Measurements from ENCODE around the gene TOX4. TPM values are rescaled to one million over a fixed set of nuclear protein-coding genes. Genes with fewer than 3 reads are reported as not detected.

TOX4 gene
- total RNA-seq, 2 experiments from 2014 or later, result 79.5 to 85.6 TPM

- peaks cover 16% of the 10 kb centered on the region for H3K4me1 Mint-ChIP-seq
- ChIA-PET POLR2A (no interaction called here), CTCF (interaction anchor here (0.6 to 2.1 kb wide), 7 partner anchors 10 to 419 kb away, joined by 3 to 11 read pairs (median 4); no protein-coding TSS in a partner anchor)
- no peaks in the 10 kb centered on the region for H3K27me3 Mint-ChIP-seq
- ATAC-seq (no peak), DNase-seq (no peak)
- H3K4me3 Mint-ChIP-seq, result no peak overlapping the region
- no peak overlapping the region for H3K27ac Mint-ChIP-seq
- no peaks in the 10 kb centered on the region for H3K36me3 Mint-ChIP-seq (ENCODE audit: low read depth)
- intact Hi-C loops (cut with DNase I, micrococcal nuclease), result no loop called here
- H3K9me3 Mint-ChIP-seq (ENCODE audit: low read depth), result no peaks in the 10 kb centered on the region
Measured at GRCh38 chr14:21523203-21523602, 46.2 kb downstream of the TOX4 start.

GRCh38 chr14:21524575-21525490 is 47.8 kb downstream of the TOX4 start:
- intact Hi-C loops (cut with DNase I, micrococcal nuclease), result no loop called here
- H3K4me1 Mint-ChIP-seq, result peaks cover 16% of the 10 kb centered on the region
- peak overlapping the region; percentile 71 for H3K4me3 Mint-ChIP-seq
- ChIA-PET CTCF (interaction anchor here (0.5 to 1.5 kb wide), 3 partner anchors 12 to 29 kb away, joined by 3 read pairs; no protein-coding TSS in a partner anchor), POLR2A (interaction anchor here (1.6 kb wide), 1 partner anchor 14 kb away, joined by 12 read pairs; the partner anchor contains the start of gene METTL3)
- DNase-seq (no peak), ATAC-seq (no peak)
- no peaks in the 10 kb centered on the region for H3K36me3 Mint-ChIP-seq (ENCODE audit: low read depth)
- no peaks in the 10 kb centered on the region for H3K9me3 Mint-ChIP-seq (ENCODE audit: low read depth)
- H3K27ac Mint-ChIP-seq, result peak overlapping the region; percentile 32
- no peaks in the 10 kb centered on the region for H3K27me3 Mint-ChIP-seq

GRCh38 chr14:21525571-21525961 is 48.6 kb downstream of the TOX4 start:
- ATAC-seq, result peak; percentile 25
- intact Hi-C loops (cut with DNase I, micrococcal nuclease), result no loop called here

GRCh38 chr14:21525962-21526671 is 49.1 kb downstream of the TOX4 start, which contains the start of gene SALL2:
Gene SALL2 (minus strand): TSS chr14:21526346. CDS start chr14:21526127, 219 bp downstream.
- Mint-ChIP-seq H3K27ac (peak within 1 kb of the TSS; percentile 72), H3K36me3 (ENCODE audit: low read depth) (no peaks in the 10 kb centered on the region), H3K4me1 (peaks cover 16% of the 10 kb centered on the region), H3K9me3 (ENCODE audit: low read depth) (no peaks in the 10 kb centered on the region), H3K4me3 (peak within 1 kb of the TSS; percentile 71), H3K27me3 (no peaks in the 10 kb centered on the region)
- ChIA-PET CTCF (interaction anchor here (0.5 to 2.9 kb wide), 11 partner anchors 13 to 127 kb away, joined by 3 to 16 read pairs (median 3); partner anchors contain the start of gene OR4E2), POLR2A (interaction anchor here (0.6 to 1.6 kb wide), 5 partner anchors 8 to 1166 kb away, joined by 3 to 12 read pairs (median 4); partner anchors contain the start of gene METTL3)
- ATAC-seq, result peak; percentile 87
- intact Hi-C loops (cut with DNase I, micrococcal nuclease), result loop anchor here (1.0 to 2.0 kb wide), 4 partner anchors 15 to 70 kb away; partner anchors contain the start of genes METTL3 (in 2 of the 2) and CHD8 (in 1 of the 2)
- peak; percentile 87 for DNase-seq

More at GRCh38 chr14:21525571-21525961, 48.6 kb downstream of the TOX4 start:
- H3K4me3 Mint-ChIP-seq, result peak overlapping the region; percentile 71
- H3K9me3 Mint-ChIP-seq (ENCODE audit: low read depth), result no peaks in the 10 kb centered on the region
- no peaks in the 10 kb centered on the region for H3K36me3 Mint-ChIP-seq (ENCODE audit: low read depth)
- ChIA-PET POLR2A (interaction anchor here (0.6 to 1.6 kb wide), 4 partner anchors 7 to 260 kb away, joined by 3 to 12 read pairs (median 4); partner anchors contain the start of gene METTL3), CTCF (interaction anchor here (0.8 to 2.9 kb wide), 6 partner anchors 13 to 92 kb away, joined by 3 to 16 read pairs (median 3); no protein-coding TSS in a partner anchor)
- peak overlapping the region; percentile 32 for H3K27ac Mint-ChIP-seq
- DNase-seq, result peak; percentile 21
- H3K4me1 Mint-ChIP-seq, result peaks cover 16% of the 10 kb centered on the region
- no peaks in the 10 kb centered on the region for H3K27me3 Mint-ChIP-seq

GRCh38 chr14:21526672-21527317 is 49.8 kb downstream of the TOX4 start:
- Mint-ChIP-seq H3K36me3 (ENCODE audit: low read depth) (no peaks in the 10 kb centered on the region), H3K4me1 (peaks cover 16% of the 10 kb centered on the region), H3K27me3 (no peaks in the 10 kb centered on the region), H3K4me3 (peak overlapping the region; percentile 71), H3K27ac (peak overlapping the region; percentile 72), H3K9me3 (ENCODE audit: low read depth) (no peaks in the 10 kb centered on the region)
- no peak for DNase-seq
- ChIA-PET CTCF (interaction anchor here (0.6 to 2.9 kb wide), 7 partner anchors 13 to 127 kb away, joined by 3 to 16 read pairs (median 4); partner anchors contain the start of gene OR4E2), POLR2A (interaction anchor here (0.6 to 1.6 kb wide), 3 partner anchors 16 to 1167 kb away, joined by 4 to 12 read pairs (median 5); partner anchors contain the start of gene METTL3)
- intact Hi-C loops (cut with DNase I, micrococcal nuclease), result loop anchor here (1.0 to 2.0 kb wide), 4 partner anchors 15 to 70 kb away; partner anchors contain the start of genes METTL3 (in 2 of the 2) and CHD8 (in 1 of the 2)
- no peak for ATAC-seq

- no peaks in the 10 kb centered on the region for H3K9me3 Mint-ChIP-seq (ENCODE audit: low read depth)
- no peaks in the 10 kb centered on the region for H3K36me3 Mint-ChIP-seq (ENCODE audit: low read depth)
- ChIA-PET CTCF (interaction anchor here (2.9 kb wide), 1 partner anchor 29 kb away, joined by 16 read pairs; no protein-coding TSS in a partner anchor), POLR2A (no interaction called here)
- intact Hi-C loops (cut with DNase I, micrococcal nuclease), result loop anchor here (2.0 kb wide), 2 partner anchors 16 to 30 kb away; partner anchors contain the start of gene METTL3 (in 1 of the 2)
- no peak overlapping the region for H3K27ac Mint-ChIP-seq
- DNase-seq, result no peak
- ATAC-seq, result no peak
- H3K4me3 Mint-ChIP-seq, result peak overlapping the region; percentile 71
- H3K4me1 Mint-ChIP-seq, result peaks cover 16% of the 10 kb centered on the region
- no peaks in the 10 kb centered on the region for H3K27me3 Mint-ChIP-seq
Measured at GRCh38 chr14:21527318-21527679, 50.3 kb downstream of the TOX4 start.

GRCh38 chr14:21528381-21529348 is 51.7 kb downstream of the TOX4 start:
- CTCF ChIA-PET, result interaction anchor here (0.7 to 2.9 kb wide), 5 partner anchors 28 to 288 kb away, joined by 3 to 16 read pairs (median 3); no protein-coding TSS in a partner anchor
- Mint-ChIP-seq H3K27ac (no peak overlapping the region), H3K4me3 (no peak overlapping the region), H3K4me1 (peaks cover 16% of the 10 kb centered on the region), H3K9me3 (ENCODE audit: low read depth) (no peaks in the 10 kb centered on the region), H3K27me3 (no peaks in the 10 kb centered on the region), H3K36me3 (ENCODE audit: low read depth) (no peaks in the 10 kb centered on the region)
- no peak for ATAC-seq
- no peak for DNase-seq
- POLR2A ChIA-PET, result interaction anchor here (0.6 kb wide), 1 partner anchor 17 kb away, joined by 3 read pairs; no protein-coding TSS in a partner anchor
- intact Hi-C loops (cut with DNase I, micrococcal nuclease), result no loop called here

GRCh38 chr14:21529515-21529914 is 52.5 kb downstream of the TOX4 start:
- H3K4me3 Mint-ChIP-seq, result no peak overlapping the region
- CTCF ChIA-PET, result interaction anchor here (0.7 to 1.6 kb wide), 3 partner anchors 31 to 289 kb away, joined by 3 to 6 read pairs (median 3); no protein-coding TSS in a partner anchor
- intact Hi-C loops (cut with DNase I, micrococcal nuclease), result no loop called here
- POLR2A ChIA-PET, result no interaction called here
- no peaks in the 10 kb centered on the region for H3K36me3 Mint-ChIP-seq (ENCODE audit: low read depth)
- H3K4me1 Mint-ChIP-seq, result peaks cover 16% of the 10 kb centered on the region
- H3K27ac Mint-ChIP-seq, result no peak overlapping the region
- no peak for DNase-seq
- peaks cover 5% of the 10 kb centered on the region for H3K27me3 Mint-ChIP-seq
- no peak for ATAC-seq
- H3K9me3 Mint-ChIP-seq (ENCODE audit: low read depth), result no peaks in the 10 kb centered on the region

GRCh38 chr14:21533294-21533693 is 56.3 kb downstream of the TOX4 start:
- Mint-ChIP-seq H3K36me3 (ENCODE audit: low read depth) (no peaks in the 10 kb centered on the region), H3K4me3 (no peak overlapping the region), H3K4me1 (peaks cover 10% of the 10 kb centered on the region), H3K9me3 (ENCODE audit: low read depth) (no peaks in the 10 kb centered on the region), H3K27ac (no peak overlapping the region), H3K27me3 (peaks cover 28% of the 10 kb centered on the region)
- intact Hi-C loops (cut with DNase I, micrococcal nuclease), result no loop called here
- ChIA-PET POLR2A (interaction anchor here (0.6 kb wide), 1 partner anchor 38 kb away, joined by 9 read pairs; no protein-coding TSS in a partner anchor), CTCF (interaction anchor here (0.6 to 2.5 kb wide), 2 partner anchors 35 to 341 kb away, joined by 4 to 7 read pairs; no protein-coding TSS in a partner anchor)
- DNase-seq (no peak), ATAC-seq (no peak)

Measured in activated CD4-positive, alpha-beta T cell treated with anti-CD3 and anti-CD28 coated beads for 36 hours (primary cell).